CD4-positive, alpha-beta T cell (primary cell): ENCODE measurements around the gene IL31. TPM values are rescaled to one million over a fixed set of nuclear protein-coding genes. Genes with fewer than 3 reads are reported as not detected.

Experiments used
- ATAC-seq: fragments of 200-7000 bp; cut with Tn5 transposase; one replicate; pipeline ENCODE4 v1.10.0; 2022; ENCODE audit warnings: mild to moderate bottlenecking; ENCODE audit not compliant: poor library complexity
- CTCF ChIA-PET: fragments of 350-600 bp; sonication (Branson Sonifier 250); formaldehyde crosslinking; loops from one replicate; lab custom pipeline; 2021; ENCODE audit warnings: antibody characterized with exemption, inconsistent platforms; lab: Charles Lee
- POLR2A ChIA-PET: fragments of 350-600 bp; sonication (Branson Sonifier 250); formaldehyde crosslinking; loops from one replicate; lab custom pipeline; 2021; ENCODE audit warnings: antibody characterized with exemption, inconsistent platforms; lab: Charles Lee
- DNase-seq, 14 experiments: peaks; one replicate each; pipeline ENCODE4 v3.0.0-alpha.2; 2013 to 2020; ENCODE audit warnings: mixed read lengths in 2 of 14
- H3K27ac ChIP-seq, 2 donors: one replicate each; pipeline versions ENCODE4 v1.5.1 to v1.7.0; 2013; ENCODE audit warnings: low read length in 2 of 2, low read depth in 1 of 2, mild to moderate bottlenecking in 1 of 2
- H3K27me3 ChIP-seq, 2 experiments: 1 replicate in 1 of 2; 2 replicates in 1 of 2; pipeline versions ENCODE4 v1.6.1 to v1.7.0; 2013; ENCODE audit warnings: low read length in 2 of 2, control low read depth in 1 of 2, mild to moderate bottlenecking in 1 of 2, moderate library complexity in 1 of 2; ENCODE audit not compliant: insufficient read depth in 2 of 2, control insufficient read depth in 1 of 2
- H3K36me3 ChIP-seq: one replicate; pipeline ENCODE4 v1.6.1; 2013; ENCODE audit warnings: low read length, control low read depth; ENCODE audit not compliant: insufficient read depth
- H3K4me1 ChIP-seq: one replicate; pipeline ENCODE4 v1.6.1; 2013; ENCODE audit warnings: low read length, control low read depth; ENCODE audit not compliant: insufficient read depth
- H3K4me3 ChIP-seq: one replicate; pipeline ENCODE4 v1.5.1; 2013; ENCODE audit warnings: mild to moderate bottlenecking, low read length, moderate library complexity
- H3K9me3 ChIP-seq, 2 experiments: 1 replicate in 1 of 2; 2 replicates in 1 of 2; pipeline versions ENCODE4 v1.6.1 to v1.7.0; 2013; ENCODE audit warnings: low read length in 2 of 2, mild to moderate bottlenecking in 2 of 2, control low read depth in 1 of 2, moderate library complexity in 1 of 2; ENCODE audit not compliant: control insufficient read depth in 1 of 2, insufficient read depth in 1 of 2
- H3K27ac Mint-ChIP-seq: one replicate; pipeline ENCODE4 v1.8.0; 2020; ENCODE audit warnings: mixed read lengths
- H3K27me3 Mint-ChIP-seq: one replicate; pipeline ENCODE4 v1.8.0; 2021; ENCODE audit warnings: mixed read lengths
- H3K36me3 Mint-ChIP-seq: one replicate; pipeline ENCODE4 v1.8.0; 2021; ENCODE audit warnings: low read depth, mixed read lengths
- H3K4me1 Mint-ChIP-seq: one replicate; pipeline ENCODE4 v1.8.0; 2021; ENCODE audit warnings: low read depth, mixed read lengths
- H3K4me3 Mint-ChIP-seq: one replicate; pipeline ENCODE4 v1.8.0; 2020; ENCODE audit warnings: mild to moderate bottlenecking, mixed read lengths
- H3K9me3 Mint-ChIP-seq: one replicate; pipeline ENCODE4 v1.8.0; 2020; ENCODE audit warnings: mixed read lengths
- CTCF ChIP-seq: fragments of 200-600 bp; IDR thresholded peaks from one replicate; pipeline ENCODE4 v1.8.0; 2022; ENCODE audit warnings: antibody characterized with exemption, mild to moderate bottlenecking
- intact Hi-C, 2 experiments: fragments of 100-400 bp; cut with DNase I in 1 of 2; cut with micrococcal nuclease in 1 of 2; formaldehyde crosslinking; loops; one replicate each; pipeline versions ENCODE4 v1.15.1 to v1.9.0; 2023 to 2025; cut with DNase I, micrococcal nuclease
- total RNA-seq, 174 experiments: library from RNA in 2 of 174; stranded (reverse) in 2 of 174; gene quantifications; one replicate each; pipeline ENCODE4 v1.2.3 and lab custom pipeline; 2021 to 2026

Gene IL31
- total RNA-seq, 2 experiments from 2014 or later = not detected

GRCh38 chr12:122144885-122145284 is 29.1 kb downstream of the IL31 start:
- ATAC-seq (no peak), DNase-seq (no peak)
- POLR2A ChIA-PET = no interaction called here
- H3K27me3 Mint-ChIP-seq = no peaks in the 10 kb centered on the region
- peaks cover 33% of the 10 kb centered on the region for H3K36me3 Mint-ChIP-seq
- no peak overlapping the region for H3K27ac Mint-ChIP-seq
- H3K27me3 ChIP-seq = no peaks in the 10 kb centered on the region
- CTCF ChIA-PET = no interaction called here
- H3K4me3 Mint-ChIP-seq = no peak overlapping the region
- peaks cover 31% of the 10 kb centered on the region for H3K36me3 ChIP-seq
- H3K9me3 ChIP-seq = no peaks in the 10 kb centered on the region
- H3K4me3 ChIP-seq = no peak overlapping the region
- H3K4me1 Mint-ChIP-seq = peaks cover 4% of the 10 kb centered on the region
- TF ChIP-seq CTCF = no peak
- intact Hi-C loops = no loop called here
- no peak overlapping the region for H3K27ac ChIP-seq
- no peaks in the 10 kb centered on the region for H3K9me3 Mint-ChIP-seq
- H3K4me1 ChIP-seq = no peaks in the 10 kb centered on the region

- Mint-ChIP-seq H3K36me3 (peaks cover 51% of the 10 kb centered on the region), H3K4me3 (no peak overlapping the region), H3K9me3 (no peaks in the 10 kb centered on the region), H3K27ac (no peak overlapping the region), H3K4me1 (peaks cover 4% of the 10 kb centered on the region), H3K27me3 (no peaks in the 10 kb centered on the region)
- peaks cover 44% of the 10 kb centered on the region for H3K36me3 ChIP-seq
- H3K9me3 ChIP-seq = no peaks in the 10 kb centered on the region
- H3K4me1 ChIP-seq = no peaks in the 10 kb centered on the region
- ChIA-PET CTCF (no interaction called here), POLR2A (no interaction called here)
- H3K27ac ChIP-seq = no peak overlapping the region
- intact Hi-C loops = no loop called here
- ATAC-seq = no peak
- no peak for DNase-seq
- TF ChIP-seq CTCF = no peak
- H3K4me3 ChIP-seq = no peak overlapping the region
- H3K27me3 ChIP-seq = no peaks in the 10 kb centered on the region
Measured at GRCh38 chr12:122142857-122143256, 31.2 kb downstream of the IL31 start.

- Mint-ChIP-seq H3K27me3 (no peaks in the 10 kb centered on the region), H3K4me3 (no peak overlapping the region), H3K9me3 (no peaks in the 10 kb centered on the region), H3K36me3 (peaks cover 51% of the 10 kb centered on the region), H3K4me1 (peaks cover 4% of the 10 kb centered on the region), H3K27ac (no peak overlapping the region)
- POLR2A ChIA-PET = no interaction called here
- Histone ChIP-seq H3K4me1 (no peaks in the 10 kb centered on the region), H3K4me3 (no peak overlapping the region), H3K27me3 (no peaks in the 10 kb centered on the region), H3K27ac (no peak overlapping the region), H3K36me3 (peaks cover 45% of the 10 kb centered on the region), H3K9me3 (no peaks in the 10 kb centered on the region)
- intact Hi-C loops = no loop called here
- DNase-seq (no peak), ATAC-seq (no peak)
- CTCF ChIA-PET = no interaction called here
- no peak for TF ChIP-seq CTCF
Measured at GRCh38 chr12:122141911-122142725, 31.9 kb downstream of the IL31 start.
